CD4-positive, alpha-beta T cell treated with Interleukin-6 for 4 hours (primary cell): ENCODE measurements around the gene IFRD1.
A peak's percentile ranks its signal among the peaks of the same experiment; 100 is the strongest.
"Not testable (repeated sequence)": the region's sequence is repeated elsewhere in the genome, so short reads cannot be mapped to it uniquely, and the experiment has no call there.

ENCODE experiments used
- DNase-seq: peaks from one replicate; pipeline ENCODE4 v3.0.0-alpha.2; 2020; ENCODE audit warnings: mixed read lengths

Gene IFRD1

DNA sequence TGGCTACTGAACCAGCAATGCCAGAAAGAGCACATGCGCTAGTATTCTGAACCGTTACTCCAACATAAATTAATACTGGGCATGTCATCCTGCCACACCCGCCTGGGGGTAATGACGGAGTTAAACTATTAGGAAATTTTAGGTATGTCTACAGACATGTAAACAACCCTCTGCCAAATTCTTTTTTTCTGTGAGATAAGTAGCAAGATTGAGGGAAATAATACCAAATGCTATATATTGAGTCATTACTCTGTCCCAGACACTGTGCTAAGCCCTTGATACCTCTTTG is 37.9 kb downstream of the IFRD1 start:
- no peak for DNase-seq

GRCh38 chr7:112492186-112492585 is 41.9 kb downstream of the IFRD1 start:
- DNase-seq: no peak

GRCh38 chr7:112494656-112495055 is 44.4 kb downstream of the IFRD1 start:
- DNase-seq: no peak

DNA sequence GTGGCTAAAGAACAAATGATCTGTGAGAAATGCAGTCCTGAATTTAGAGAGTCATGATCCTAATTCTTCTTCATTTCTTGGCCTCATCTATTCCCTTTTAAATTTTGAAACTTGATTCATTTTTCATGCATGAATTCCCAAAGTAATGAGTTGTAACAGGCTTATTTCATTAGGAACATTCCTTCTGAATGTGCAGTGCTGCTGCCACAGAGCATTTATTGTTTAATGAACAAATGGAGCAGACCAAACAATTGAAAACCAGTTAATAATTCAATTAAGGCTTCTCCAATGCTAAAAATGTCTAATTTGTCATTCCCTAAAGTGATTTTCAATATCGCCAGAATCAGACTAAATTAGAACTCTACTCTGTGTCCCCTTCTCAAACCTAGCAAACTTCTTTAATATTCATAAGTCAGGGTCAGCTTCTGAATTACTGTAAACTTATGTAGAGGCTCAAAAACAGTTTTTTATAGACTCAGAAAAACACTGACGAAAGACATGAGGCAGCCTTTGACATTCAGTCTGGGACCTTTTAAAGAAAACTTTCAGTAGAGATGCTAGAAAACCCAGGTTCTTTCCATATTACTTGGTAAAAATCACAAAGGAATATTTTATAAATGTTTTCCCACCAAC is 45.0 kb downstream of the IFRD1 start:
- no peak for DNase-seq

- peak; percentile 55 for DNase-seq
These were observed 45.7 kb downstream of the IFRD1 start for GRCh38 chr7:112495810-112496462.

- no peak for DNase-seq
These were observed 47.2 kb downstream of the IFRD1 start for GRCh38 chr7:112497481-112497880.

- no peak for DNase-seq
These were observed 50.4 kb downstream of the IFRD1 start for GRCh38 chr7:112500619-112501018.

DNA sequence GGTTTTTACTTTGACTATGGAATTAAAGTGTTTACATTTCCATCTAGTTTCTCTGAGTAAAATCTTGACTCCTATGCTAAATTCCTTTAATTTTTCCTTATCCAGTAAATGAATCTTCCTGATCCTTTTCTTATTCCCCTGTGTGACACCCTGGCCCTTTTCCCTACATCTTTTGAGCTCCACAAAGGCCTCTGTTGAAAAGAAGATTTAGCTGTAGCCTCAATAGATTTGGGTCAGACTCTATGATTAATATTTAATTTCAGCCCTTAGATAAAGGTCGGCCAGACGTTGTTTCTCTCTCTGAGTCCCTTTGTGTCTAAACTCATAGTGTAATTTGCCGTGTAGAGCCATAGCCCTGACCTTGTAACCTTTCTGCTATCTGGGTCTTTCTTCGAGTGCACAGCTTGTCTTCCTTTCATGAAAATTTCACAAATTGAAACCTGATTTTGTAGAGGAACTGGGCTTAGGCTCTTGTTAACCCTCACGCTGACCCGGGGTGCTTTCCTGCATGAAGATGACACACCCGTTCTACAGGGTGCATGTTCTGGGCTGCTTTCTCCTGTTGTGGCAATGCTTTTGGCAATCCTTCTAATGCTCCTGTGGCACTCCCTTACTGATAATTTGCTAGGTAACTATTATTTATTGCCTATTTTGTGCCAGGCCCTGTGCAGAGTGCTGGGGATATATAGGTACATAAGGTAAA is 51.7 kb downstream of the IFRD1 start:
- DNase-seq: no peak

GRCh38 chr7:112502700-112503099 is 52.4 kb downstream of the IFRD1 start:
- no peak for DNase-seq

- no peak for DNase-seq
These were observed 53.2 kb downstream of the IFRD1 start for GRCh38 chr7:112503361-112503972.

- DNase-seq: no peak
These were observed 53.9 kb downstream of the IFRD1 start for GRCh38 chr7:112504093-112504695.

DNA sequence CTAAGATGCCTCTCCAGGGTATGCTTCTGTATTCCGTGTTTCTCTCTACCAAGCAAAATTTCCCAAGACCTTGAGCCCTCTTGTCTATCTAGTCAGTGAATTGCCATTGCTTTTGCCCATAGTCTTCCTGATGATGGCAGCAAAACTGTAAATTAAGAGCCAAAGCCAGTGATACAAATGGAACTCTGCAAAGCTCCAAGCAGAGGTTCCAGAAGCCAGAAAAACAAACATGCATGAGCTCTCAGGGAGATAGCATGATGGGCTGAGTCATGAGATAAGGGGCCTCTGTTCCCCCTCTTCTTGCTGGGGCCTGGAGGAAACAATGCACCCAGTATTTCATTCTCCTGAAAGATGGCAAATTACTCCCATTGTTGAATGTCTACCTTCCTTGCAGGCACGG is 55.2 kb downstream of the IFRD1 start:
- no peak for DNase-seq

- DNase-seq: no peak
These were observed 58.1 kb downstream of the IFRD1 start for GRCh38 chr7:112508404-112508803.

- no peak for DNase-seq
These were observed 59.1 kb downstream of the IFRD1 start for GRCh38 chr7:112509402-112509801.

GRCh38 chr7:112510001-112510742 is 59.9 kb downstream of the IFRD1 start:
- DNase-seq: no peak

DNA sequence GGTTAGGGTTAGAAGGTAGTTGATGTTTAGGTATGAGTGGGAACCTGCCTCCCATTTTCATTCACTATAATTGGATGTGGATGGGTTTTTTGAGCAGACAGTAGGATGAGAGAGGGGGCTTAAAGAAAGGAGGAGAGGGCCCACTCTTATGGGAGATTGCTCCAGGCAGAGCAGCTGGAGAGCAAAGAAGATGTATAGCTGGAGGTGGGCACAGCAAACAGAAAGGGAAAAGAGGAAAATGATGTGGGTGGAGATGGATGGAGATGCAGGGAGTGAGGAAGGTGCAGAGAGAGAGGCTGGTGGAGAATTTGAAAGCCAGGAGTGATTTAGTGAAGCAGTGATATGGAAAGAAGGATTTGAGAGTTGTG is 60.5 kb downstream of the IFRD1 start:
- DNase-seq: no peak

DNA sequence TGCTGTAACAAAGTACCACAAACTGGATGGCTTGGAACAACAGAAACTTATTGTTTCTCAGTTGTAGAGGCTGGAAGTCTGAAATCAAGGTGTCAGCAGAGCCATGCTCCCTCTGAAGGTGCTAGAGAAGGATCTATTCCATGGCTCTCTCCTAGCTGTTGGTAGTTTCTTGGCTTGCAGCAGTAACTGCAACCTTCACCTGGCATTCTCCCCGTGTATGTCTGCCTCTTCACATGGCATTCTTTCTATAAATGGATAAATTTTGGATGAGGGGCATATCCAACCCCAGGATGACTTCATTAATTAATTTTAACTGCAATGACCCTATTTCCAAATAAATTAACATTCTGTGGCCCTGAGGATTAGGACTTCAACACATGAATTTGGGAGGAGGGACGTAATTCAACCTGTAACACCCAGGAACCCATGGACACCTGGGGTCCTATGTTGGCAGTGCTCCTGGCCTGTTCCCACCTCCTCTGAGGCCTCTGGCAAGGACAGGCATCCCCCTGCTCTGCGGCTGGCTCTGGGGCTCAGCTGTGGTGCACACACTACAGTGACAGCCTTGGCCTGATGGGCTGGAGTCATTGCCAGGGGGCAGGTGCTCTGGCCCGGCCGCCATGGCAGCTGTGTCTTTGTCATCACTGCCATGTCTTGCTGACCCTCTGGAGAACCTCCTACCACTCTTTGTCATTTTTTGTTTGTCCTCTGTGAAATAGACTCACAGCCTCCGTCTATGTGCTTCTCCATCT is 61.4 kb downstream of the IFRD1 start:
- DNase-seq: no peak

DNA sequence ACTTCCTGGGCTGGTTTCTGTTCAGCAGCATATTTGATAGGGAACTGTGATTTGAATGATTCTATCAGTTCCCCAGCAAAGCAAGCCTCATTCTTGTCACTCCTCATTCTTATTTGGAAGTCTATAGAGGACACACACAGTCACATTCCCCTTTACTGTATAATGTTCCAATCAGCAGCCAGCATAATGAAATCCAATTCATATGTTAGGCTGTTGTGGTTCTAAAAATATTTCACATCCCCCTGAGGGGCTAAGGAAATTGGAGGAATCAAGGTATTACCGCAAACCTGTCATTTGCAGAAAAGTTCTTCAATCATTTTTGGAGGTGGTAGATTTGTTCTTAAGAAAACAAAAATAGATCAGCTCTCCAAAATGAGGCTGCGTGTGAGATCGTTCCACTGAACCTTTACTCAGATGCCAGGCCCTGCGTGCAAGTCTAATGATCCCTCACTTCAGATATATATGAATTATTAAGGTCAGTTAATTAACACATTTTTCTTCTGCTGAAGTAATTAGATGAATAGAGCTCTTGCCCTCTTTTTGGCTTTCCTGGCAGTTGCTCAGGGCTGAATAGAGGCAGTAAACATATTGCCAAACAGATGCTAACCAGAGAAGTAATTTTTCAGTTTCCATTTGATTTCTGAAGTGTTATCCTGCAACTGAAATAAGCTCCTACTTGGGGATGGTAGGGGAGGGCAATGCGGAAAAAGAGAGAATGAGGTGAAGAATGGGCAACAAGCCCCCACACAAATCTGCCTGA is 62.4 kb downstream of the IFRD1 start:
- no peak for DNase-seq

DNA sequence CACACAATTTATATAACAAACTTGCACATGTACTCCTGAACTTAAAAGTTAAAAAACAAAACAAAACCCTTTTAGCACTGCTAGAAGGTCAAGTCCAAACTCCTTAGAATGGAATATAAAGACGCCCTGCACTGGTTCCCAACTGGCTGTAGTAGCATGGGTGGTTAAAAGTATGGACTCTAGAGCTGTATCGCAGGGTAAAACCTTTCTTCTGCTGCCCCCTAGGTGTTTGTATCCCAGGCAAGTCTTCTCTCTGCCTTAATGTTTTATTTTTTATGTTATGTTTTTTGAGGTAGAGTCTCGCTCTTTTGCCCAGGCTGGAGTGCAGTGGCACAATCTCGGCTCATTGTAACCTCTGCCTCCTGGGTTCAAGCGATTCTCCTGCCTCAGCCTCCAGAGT is 65.7 kb downstream of the IFRD1 start:
- DNase-seq: no peak

DNA sequence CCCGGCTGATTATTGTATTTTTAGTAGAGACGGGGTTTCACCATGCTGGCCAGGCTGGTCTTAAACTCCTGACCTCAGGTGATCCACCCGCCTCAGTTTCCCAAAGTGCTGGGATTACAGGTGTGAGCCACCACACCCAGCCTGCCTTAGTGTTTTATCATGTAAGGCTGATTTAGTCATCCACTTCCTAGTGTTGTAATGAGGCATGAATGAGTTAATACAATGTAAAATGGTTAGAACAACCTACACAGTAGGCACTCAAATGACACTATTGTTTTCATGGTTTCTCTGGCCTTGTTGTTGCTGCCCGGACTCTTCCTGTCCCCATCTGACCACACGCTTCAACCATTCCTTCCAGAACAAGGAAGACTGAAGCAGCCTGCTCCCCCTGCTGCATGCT is 66.2 kb downstream of the IFRD1 start:
- not testable (repeated sequence) for DNase-seq

GRCh38 chr7:112517487-112517886 is 67.2 kb downstream of the IFRD1 start:
- DNase-seq: no peak
